ENCODE results near the gene SLC5A6. TPM values are rescaled to one million over a fixed set of nuclear protein-coding genes. Genes with fewer than 3 reads are reported as not detected.
A peak's percentile ranks its signal among the peaks of the same experiment; 100 is the strongest.

Gene SLC5A6
- total and polyA plus RNA-seq, 4 experiments from 2014 or later: 18.9 to 25.1 (median 21.8) TPM

GRCh38 chr2:27164960-27165763 is 46.9 kb downstream of the SLC5A6 start:
- H3K27ac Mint-ChIP-seq: no peak overlapping the region
- H3K4me3 ChIP-seq (ENCODE audit: low read length in 2 of 2): no peak overlapping the region
- ChIA-PET CTCF (ENCODE audit: partially characterized antibody) (interaction anchor here (0.7 kb wide), 1 partner anchor 1965 kb away, joined by 3 read pairs; no protein-coding TSS in a partner anchor), POLR2A (ENCODE audit: partially characterized antibody) (no interaction called here)
- no peak overlapping the region for H3K27ac ChIP-seq (ENCODE audit: low read depth, low read length)
- no peak overlapping the region for H3K4me3 Mint-ChIP-seq
- H3K4me1 ChIP-seq (ENCODE audit: insufficient read depth, low read length): no peaks in the 10 kb centered on the region
- no peaks in the 10 kb centered on the region for H3K36me3 Mint-ChIP-seq
- peaks cover 3 to 9% of the 10 kb centered on the region in 2 donors for H3K27me3 Mint-ChIP-seq
- no peaks in the 10 kb centered on the region for H3K9me3 Mint-ChIP-seq
- DNase-seq: no peak
- intact Hi-C loops (cut with micrococcal nuclease): no loop called here
- H3K4me1 Mint-ChIP-seq: peaks cover 0 to 4% (median 2%) of the 10 kb centered on the region in 4 donors
- no peaks in the 10 kb centered on the region for H3K9me3 ChIP-seq (ENCODE audit: control insufficient read depth in 1 of 2, low read length in 2 of 2)
- no peaks in the 10 kb centered on the region for H3K27me3 ChIP-seq (ENCODE audit: insufficient read depth, low read length)
- H3K36me3 ChIP-seq (ENCODE audit: insufficient read depth, low read length): no peaks in the 10 kb centered on the region

DNA sequence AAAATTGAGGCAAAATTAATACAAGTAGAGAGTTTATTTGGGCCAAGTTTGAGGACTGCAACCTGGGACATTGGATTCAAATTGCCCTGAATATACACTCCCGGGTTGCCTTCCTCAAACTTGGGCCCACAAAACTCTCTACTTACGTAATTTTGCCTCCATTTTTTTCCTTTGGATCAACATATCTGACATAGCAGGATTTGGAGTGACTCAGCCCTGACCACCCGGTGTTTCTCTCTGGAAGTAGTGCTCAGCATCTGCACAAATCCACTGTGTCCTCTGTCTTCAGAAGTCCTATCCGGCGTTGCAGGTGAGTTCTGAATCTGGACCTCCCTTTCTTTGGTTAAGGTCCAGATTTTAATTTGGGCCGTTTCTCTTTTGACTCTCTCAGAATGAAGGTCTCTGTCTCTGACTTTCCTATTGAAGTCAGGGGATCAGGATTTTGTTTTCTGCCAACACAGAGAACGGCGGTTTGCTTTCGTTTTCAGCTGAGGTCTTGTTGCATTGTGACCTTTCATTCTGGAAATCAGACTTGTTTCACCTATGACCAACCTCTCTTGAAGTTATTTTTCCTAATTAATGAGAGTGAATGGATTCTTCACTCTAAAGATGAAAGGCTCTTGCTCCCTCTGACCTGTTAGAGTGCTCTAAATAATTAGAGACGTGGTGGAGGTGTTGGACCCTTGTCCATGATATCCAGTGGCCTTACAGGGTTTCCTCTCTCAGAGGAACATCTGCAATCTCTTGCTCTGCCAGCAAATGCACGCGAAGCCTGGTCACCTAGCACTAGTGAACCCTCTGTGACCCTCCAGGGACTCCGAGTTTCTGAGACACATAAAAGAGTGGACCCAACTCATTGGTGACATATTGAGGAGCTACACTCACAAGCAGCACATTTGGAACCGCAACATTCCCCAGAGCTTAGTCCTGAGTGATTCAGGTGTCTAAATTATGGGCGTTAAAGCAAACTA is 49.6 kb downstream of the SLC5A6 start:
- CTCF ChIA-PET (ENCODE audit: partially characterized antibody): interaction anchor here (0.6 kb wide), 1 partner anchor 74 kb away, joined by 4 read pairs; no protein-coding TSS in a partner anchor
- no peak overlapping the region for H3K4me3 Mint-ChIP-seq
- POLR2A ChIA-PET (ENCODE audit: partially characterized antibody): no interaction called here

GRCh38 chr2:27160191-27160590 is 51.9 kb downstream of the SLC5A6 start:
- H3K27ac Mint-ChIP-seq: no peak overlapping the region
- no peaks in the 10 kb centered on the region for H3K4me1 ChIP-seq (ENCODE audit: insufficient read depth, low read length)
- peaks cover 0 to 7% of the 10 kb centered on the region in 2 donors for H3K27me3 Mint-ChIP-seq
- no peaks in the 10 kb centered on the region for H3K4me1 Mint-ChIP-seq
- DNase-seq: no peak
- ChIA-PET CTCF (ENCODE audit: partially characterized antibody) (interaction anchor here (1.3 to 3.0 kb wide), 2 partner anchors 9 to 10 kb away, joined by 3 to 13 read pairs; no protein-coding TSS in a partner anchor), POLR2A (ENCODE audit: partially characterized antibody) (no interaction called here)
- no peak overlapping the region for H3K4me3 Mint-ChIP-seq
- H3K36me3 Mint-ChIP-seq: no peaks in the 10 kb centered on the region
- H3K9me3 Mint-ChIP-seq: no peaks in the 10 kb centered on the region
- H3K9me3 ChIP-seq (ENCODE audit: control insufficient read depth in 1 of 2, low read length in 2 of 2): no peaks in the 10 kb centered on the region
- no peaks in the 10 kb centered on the region for H3K27me3 ChIP-seq (ENCODE audit: insufficient read depth, low read length)
- no peak overlapping the region for H3K4me3 ChIP-seq (ENCODE audit: low read length in 2 of 2)
- no peaks in the 10 kb centered on the region for H3K36me3 ChIP-seq (ENCODE audit: insufficient read depth, low read length)
- intact Hi-C loops (cut with micrococcal nuclease): no loop called here
- H3K27ac ChIP-seq (ENCODE audit: low read depth, low read length): no peak overlapping the region

More for the DNA sequence above, 49.6 kb downstream of the SLC5A6 start:
- intact Hi-C loops (cut with micrococcal nuclease): no loop called here
- no peak overlapping the region for H3K27ac Mint-ChIP-seq
- Histone ChIP-seq H3K36me3 (ENCODE audit: insufficient read depth, low read length) (no peaks in the 10 kb centered on the region), H3K4me1 (ENCODE audit: insufficient read depth, low read length) (no peaks in the 10 kb centered on the region), H3K9me3 (ENCODE audit: control insufficient read depth in 1 of 2, low read length in 2 of 2) (no peaks in the 10 kb centered on the region), H3K4me3 (ENCODE audit: low read length in 2 of 2) (no peak overlapping the region), H3K27me3 (ENCODE audit: insufficient read depth, low read length) (no peaks in the 10 kb centered on the region), H3K27ac (ENCODE audit: low read depth, low read length) (no peak overlapping the region)
- DNase-seq: no peak
- no peaks in the 10 kb centered on the region for H3K9me3 Mint-ChIP-seq
- no peaks in the 10 kb centered on the region for H3K36me3 Mint-ChIP-seq
- peaks cover 0 to 4% (median under 1%) of the 10 kb centered on the region in 4 donors for H3K4me1 Mint-ChIP-seq
- H3K27me3 Mint-ChIP-seq: peaks cover 0 to 7% of the 10 kb centered on the region in 2 donors

DNA sequence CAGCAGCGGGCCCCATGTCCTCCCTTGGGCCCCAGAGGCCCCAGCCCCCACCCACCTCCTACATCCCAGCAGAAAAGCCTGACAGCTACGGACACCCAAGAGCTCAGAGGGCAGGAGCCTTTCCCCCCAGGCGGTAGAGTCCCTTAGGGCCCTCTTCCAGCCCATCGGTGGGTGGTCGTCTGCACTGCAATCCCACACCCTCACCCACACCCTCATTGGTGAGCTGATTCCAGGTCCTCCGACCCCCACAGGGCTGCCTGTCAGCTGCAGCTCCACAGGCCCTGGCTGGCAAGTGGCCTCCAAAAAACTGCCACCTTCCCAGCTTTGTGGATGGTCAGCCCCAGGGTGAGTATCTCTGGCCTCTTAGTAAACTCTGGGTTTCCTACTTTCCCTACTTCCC is 52.8 kb downstream of the SLC5A6 start:
- POLR2A ChIA-PET (ENCODE audit: partially characterized antibody): no interaction called here
- H3K4me3 Mint-ChIP-seq: no peak overlapping the region
- H3K4me1 ChIP-seq (ENCODE audit: insufficient read depth, low read length): no peaks in the 10 kb centered on the region
- intact Hi-C loops (cut with micrococcal nuclease): no loop called here
- H3K9me3 ChIP-seq (ENCODE audit: control insufficient read depth in 1 of 2, low read length in 2 of 2): no peaks in the 10 kb centered on the region
- H3K4me3 ChIP-seq (ENCODE audit: low read length in 2 of 2): no peak overlapping the region
- H3K27me3 ChIP-seq (ENCODE audit: insufficient read depth, low read length): no peaks in the 10 kb centered on the region
- H3K27ac ChIP-seq (ENCODE audit: low read depth, low read length): no peak overlapping the region
- no peak overlapping the region for H3K27ac Mint-ChIP-seq
- CTCF ChIA-PET (ENCODE audit: partially characterized antibody): interaction anchor here (3.0 kb wide), 1 partner anchor 11 kb away, joined by 13 read pairs; no protein-coding TSS in a partner anchor
- no peaks in the 10 kb centered on the region for H3K36me3 ChIP-seq (ENCODE audit: insufficient read depth, low read length)
- no peaks in the 10 kb centered on the region for H3K4me1 Mint-ChIP-seq
- peaks cover 0 to 7% of the 10 kb centered on the region in 2 donors for H3K27me3 Mint-ChIP-seq
- H3K9me3 Mint-ChIP-seq: no peaks in the 10 kb centered on the region
- no peak for DNase-seq
- H3K36me3 Mint-ChIP-seq: no peaks in the 10 kb centered on the region

GRCh38 chr2:27158468-27158867 is 53.6 kb downstream of the SLC5A6 start:
- no peaks in the 10 kb centered on the region for H3K36me3 Mint-ChIP-seq
- Histone ChIP-seq H3K9me3 (ENCODE audit: control insufficient read depth in 1 of 2, low read length in 2 of 2) (no peaks in the 10 kb centered on the region), H3K36me3 (ENCODE audit: insufficient read depth, low read length) (no peaks in the 10 kb centered on the region), H3K4me3 (ENCODE audit: low read length in 2 of 2) (no peak overlapping the region), H3K27me3 (ENCODE audit: insufficient read depth, low read length) (no peaks in the 10 kb centered on the region), H3K27ac (ENCODE audit: low read depth, low read length) (no peak overlapping the region), H3K4me1 (ENCODE audit: insufficient read depth, low read length) (no peaks in the 10 kb centered on the region)
- CTCF ChIA-PET (ENCODE audit: partially characterized antibody): interaction anchor here (3.0 kb wide), 1 partner anchor 12 kb away, joined by 13 read pairs; no protein-coding TSS in a partner anchor
- no peak for DNase-seq
- no peak overlapping the region for H3K4me3 Mint-ChIP-seq
- intact Hi-C loops (cut with micrococcal nuclease): no loop called here
- peaks cover 0 to 7% of the 10 kb centered on the region in 2 donors for H3K27me3 Mint-ChIP-seq
- H3K4me1 Mint-ChIP-seq: no peaks in the 10 kb centered on the region
- no peaks in the 10 kb centered on the region for H3K9me3 Mint-ChIP-seq
- H3K27ac Mint-ChIP-seq: no peak overlapping the region
- POLR2A ChIA-PET (ENCODE audit: partially characterized antibody): no interaction called here

GRCh38 chr2:27155069-27155520 is 57.0 kb downstream of the SLC5A6 start:
- POLR2A ChIA-PET (ENCODE audit: partially characterized antibody): no interaction called here
- no peaks in the 10 kb centered on the region for H3K4me1 ChIP-seq (ENCODE audit: insufficient read depth, low read length)
- CTCF ChIA-PET (ENCODE audit: partially characterized antibody): interaction anchor here (0.7 to 1.6 kb wide), 2 partner anchors 15 to 31 kb away, joined by 3 to 9 read pairs; partner anchors contain the start of gene ABHD1
- no peak for DNase-seq
- Mint-ChIP-seq H3K27ac (no peak overlapping the region), H3K36me3 (no peaks in the 10 kb centered on the region), H3K27me3 (peaks cover 0 to 6% of the 10 kb centered on the region in 2 donors), H3K9me3 (no peaks in the 10 kb centered on the region), H3K4me1 (no peaks in the 10 kb centered on the region), H3K4me3 (no peak overlapping the region)
- H3K36me3 ChIP-seq (ENCODE audit: insufficient read depth, low read length): no peaks in the 10 kb centered on the region
- intact Hi-C loops (cut with micrococcal nuclease): no loop called here
- H3K27ac ChIP-seq (ENCODE audit: low read depth, low read length): no peak overlapping the region
- H3K9me3 ChIP-seq (ENCODE audit: control insufficient read depth in 1 of 2, low read length in 2 of 2): no peaks in the 10 kb centered on the region
- H3K27me3 ChIP-seq (ENCODE audit: insufficient read depth, low read length): no peaks in the 10 kb centered on the region
- H3K4me3 ChIP-seq (ENCODE audit: low read length in 2 of 2): no peak overlapping the region

DNA sequence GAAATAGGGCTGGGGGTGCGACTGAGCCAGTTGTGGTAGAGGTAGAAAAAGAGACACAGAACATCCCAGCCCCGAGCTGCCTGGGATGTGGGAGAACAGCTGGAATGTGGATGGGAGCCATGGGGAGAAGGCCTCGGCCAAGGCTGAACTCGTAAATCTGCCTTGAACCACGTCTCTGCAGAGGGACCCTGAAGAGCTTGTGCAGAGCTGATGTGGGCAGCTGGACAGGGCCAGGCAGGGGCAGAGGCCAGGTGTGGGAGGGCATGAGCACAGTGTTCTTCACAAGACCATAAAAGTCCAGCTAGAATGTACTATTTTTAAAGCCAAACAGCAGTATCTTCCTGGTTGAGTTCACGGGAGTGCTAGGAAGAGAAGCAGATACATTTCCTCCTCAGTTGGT is 57.6 kb downstream of the SLC5A6 start:
- Mint-ChIP-seq H3K9me3 (no peaks in the 10 kb centered on the region), H3K4me3 (no peak overlapping the region), H3K27me3 (peaks cover 0 to 5% of the 10 kb centered on the region in 2 donors), H3K27ac (peak overlapping the region in 1 of 7 donors; percentile 56), H3K36me3 (no peaks in the 10 kb centered on the region), H3K4me1 (no peaks in the 10 kb centered on the region)
- no peaks in the 10 kb centered on the region for H3K9me3 ChIP-seq (ENCODE audit: control insufficient read depth in 1 of 2, low read length in 2 of 2)
- no peaks in the 10 kb centered on the region for H3K36me3 ChIP-seq (ENCODE audit: insufficient read depth, low read length)
- no peak overlapping the region for H3K27ac ChIP-seq (ENCODE audit: low read depth, low read length)
- no peak overlapping the region for H3K4me3 ChIP-seq (ENCODE audit: low read length in 2 of 2)
- no peak for DNase-seq
- POLR2A ChIA-PET (ENCODE audit: partially characterized antibody): no interaction called here
- no peaks in the 10 kb centered on the region for H3K4me1 ChIP-seq (ENCODE audit: insufficient read depth, low read length)
- CTCF ChIA-PET (ENCODE audit: partially characterized antibody): interaction anchor here (0.7 to 1.6 kb wide), 2 partner anchors 16 to 31 kb away, joined by 3 to 9 read pairs; partner anchors contain the start of gene ABHD1
- no peaks in the 10 kb centered on the region for H3K27me3 ChIP-seq (ENCODE audit: insufficient read depth, low read length)
- intact Hi-C loops (cut with micrococcal nuclease): no loop called here
